Sigmoid colon (tissue), 7 donors: ENCODE measurements around the gene C2CD3. TPM values are rescaled to one million over a fixed set of nuclear protein-coding genes. Genes with fewer than 3 reads are reported as not detected.

Experiments
- DNase-seq: peaks from one replicate; pipeline ENCODE4 v3.0.0-alpha.2; 2019
- H3K27ac ChIP-seq, 4 donors: fragments of 200-600 bp; sonication (generic); one replicate each; pipeline ENCODE4 v1.5.1; 2016 to 2019; ENCODE audit warnings: mild to moderate bottlenecking in 1 of 4
- H3K27me3 ChIP-seq, 3 donors: fragments of 200-600 bp; sonication (generic); one replicate each; pipeline ENCODE4 v1.5.1; 2019; ENCODE audit warnings: mild to moderate bottlenecking in 1 of 3
- H3K36me3 ChIP-seq, 4 donors: fragments of 200-600 bp; sonication (generic); one replicate each; pipeline ENCODE4 v1.5.1; 2016 to 2019
- H3K4me1 ChIP-seq, 4 donors: fragments of 200-600 bp; sonication (generic); one replicate each; pipeline ENCODE4 v1.5.1; 2017 to 2019
- H3K4me3 ChIP-seq, 4 donors: fragments of 200-600 bp; sonication (generic); one replicate each; pipeline ENCODE4 v1.5.1; 2017 to 2019; ENCODE audit warnings: mild to moderate bottlenecking in 2 of 4, moderate library complexity in 1 of 4
- H3K9me3 ChIP-seq, 4 donors: fragments of 200-600 bp in 3 of 4; sonication (generic) in 3 of 4; one replicate each; pipeline versions ENCODE4 v1.5.1 to v1.6.1; 2013 to 2019
- CTCF ChIP-seq, 4 experiments: fragments of 450-650 bp in 3 of 4; fragments of 200-600 bp in 1 of 4; IDR thresholded peaks; one replicate each; pipeline ENCODE4 v1.5.1; 2016 to 2019; ENCODE audit warnings: antibody characterized with exemption in 4 of 4, mild to moderate bottlenecking in 3 of 4, moderate library complexity in 2 of 4
- EP300 ChIP-seq, 4 donors: sonication (generic); formaldehyde crosslinking; IDR thresholded peaks; one replicate each; pipeline ENCODE4 v1.6.1; 2017; ENCODE audit warnings: antibody characterized with exemption in 4 of 4
- POLR2A ChIP-seq, 2 donors: fragments of 450-650 bp; IDR thresholded peaks; one replicate each; pipeline ENCODE4 v1.6.1; 2016; ENCODE audit warnings: antibody characterized with exemption in 2 of 2, mild to moderate bottlenecking in 2 of 2, moderate library complexity in 2 of 2
- POLR2AphosphoS5 ChIP-seq, 4 donors: sonication (generic); formaldehyde crosslinking; IDR thresholded peaks; one replicate each; pipeline ENCODE4 v1.6.1; 2017; ENCODE audit warnings: antibody characterized with exemption in 4 of 4
- WGBS, 2 donors: extraction: QIAGEN DNeasy Blood & Tissue Kit; methylation state at CpG; one replicate each; pipeline ENCODE4 v1.1.7; 2013; 5-methylcytosine and 5-hydroxymethylcytosine counted together
- intact Hi-C: fragments of 100-400 bp; cut with DNase I; formaldehyde crosslinking; loops from one replicate; pipeline ENCODE4 v1.15.1; 2023
- polyA plus RNA-seq, 3 donors: library from polyadenylated mRNA; stranded (reverse); fragments of 200-250 nt; gene quantifications; one replicate each; pipeline ENCODE4 v1.2.3, GENCODE V29; 2013
- total RNA-seq, 4 donors: library from RNA; depleted of rRNA; stranded (reverse); fragments of >200 nt; gene quantifications; one replicate each; pipeline ENCODE4 v1.1.0, GENCODE V29; 2016
- donor health status: healthy with polysubstance abuse.
- donor health status: Bipolar disorder and iron deficiency.
- donor health status: healthy.

The C2CD3 gene
- total and polyA plus RNA-seq, 7 donors, result 6.9 to 29.1 (median 17.2) TPM

GRCh38 chr11:74116719-74117118 lies 54.1 kb downstream of the C2CD3 start:
- H3K27me3 ChIP-seq, result no peaks in the 10 kb centered on the region
- peaks cover 7 to 66% (median 19%) of the 10 kb centered on the region in 4 donors for H3K36me3 ChIP-seq
- H3K4me1 ChIP-seq, result no peaks in the 10 kb centered on the region
- DNase-seq, result no peak
- no peak for TF ChIP-seq POLR2AphosphoS5 (IDR thresholded peaks at IDR 0.05)
- H3K4me3 ChIP-seq, result no peak overlapping the region
- H3K9me3 ChIP-seq, result no peaks in the 10 kb centered on the region
- intact Hi-C loops, result no loop called here
- no peak overlapping the region for H3K27ac ChIP-seq
- WGBS, 2 donors, result 92 to 93% methylated on average over 12 of the region's 12 CpGs

- Histone ChIP-seq H3K9me3 (no peaks in the 10 kb centered on the region), H3K27me3 (no peaks in the 10 kb centered on the region), H3K4me1 (no peaks in the 10 kb centered on the region), H3K27ac (no peak overlapping the region), H3K36me3 (peaks cover 7 to 69% (median 15%) of the 10 kb centered on the region in 4 donors), H3K4me3 (no peak overlapping the region)
- DNase-seq, result no peak
- intact Hi-C loops, result no loop called here
- 93 to 94% methylated on average over 2 of the region's 2 CpGs for WGBS, 2 donors
- no peak for TF ChIP-seq POLR2A (IDR thresholded peaks at IDR 0.05)
- no peak for TF ChIP-seq POLR2AphosphoS5 (IDR thresholded peaks at IDR 0.05)
- TF ChIP-seq CTCF (IDR thresholded peaks at IDR 0.05), result no peak
- no peak for TF ChIP-seq EP300 (IDR thresholded peaks at IDR 0.05)
Measured at GRCh38 chr11:74112877-74113276, 57.9 kb downstream of the C2CD3 start.

GRCh38 chr11:74106124-74106523 lies 64.7 kb downstream of the C2CD3 start:
- Histone ChIP-seq H3K36me3 (peaks cover 0 to 83% (median 11%) of the 10 kb centered on the region in 4 donors), H3K27ac (no peak overlapping the region), H3K9me3 (no peaks in the 10 kb centered on the region), H3K4me1 (no peaks in the 10 kb centered on the region), H3K4me3 (no peak overlapping the region), H3K27me3 (no peaks in the 10 kb centered on the region)
- WGBS, 2 donors, result 97 to 98% methylated on average over 1 of the region's 1 CpG
- intact Hi-C loops, result no loop called here
- no peak for DNase-seq
- no peak for TF ChIP-seq CTCF (IDR thresholded peaks at IDR 0.05)
- TF ChIP-seq POLR2A (IDR thresholded peaks at IDR 0.05), result no peak
- no peak for TF ChIP-seq EP300 (IDR thresholded peaks at IDR 0.05)
- TF ChIP-seq POLR2AphosphoS5 (IDR thresholded peaks at IDR 0.05), result no peak

- intact Hi-C loops, result no loop called here
- no peak for TF ChIP-seq EP300 (IDR thresholded peaks at IDR 0.05)
- DNase-seq, result no peak
- no peak overlapping the region for H3K4me3 ChIP-seq
- no peaks in the 10 kb centered on the region for H3K4me1 ChIP-seq
- no peaks in the 10 kb centered on the region for H3K27me3 ChIP-seq
- no peaks in the 10 kb centered on the region for H3K9me3 ChIP-seq
- no peak overlapping the region for H3K27ac ChIP-seq
- H3K36me3 ChIP-seq, result peaks cover 0 to 96% (median 19%) of the 10 kb centered on the region in 4 donors
Measured at GRCh38 chr11:74102321-74102720, 68.5 kb downstream of the C2CD3 start.

DNA sequence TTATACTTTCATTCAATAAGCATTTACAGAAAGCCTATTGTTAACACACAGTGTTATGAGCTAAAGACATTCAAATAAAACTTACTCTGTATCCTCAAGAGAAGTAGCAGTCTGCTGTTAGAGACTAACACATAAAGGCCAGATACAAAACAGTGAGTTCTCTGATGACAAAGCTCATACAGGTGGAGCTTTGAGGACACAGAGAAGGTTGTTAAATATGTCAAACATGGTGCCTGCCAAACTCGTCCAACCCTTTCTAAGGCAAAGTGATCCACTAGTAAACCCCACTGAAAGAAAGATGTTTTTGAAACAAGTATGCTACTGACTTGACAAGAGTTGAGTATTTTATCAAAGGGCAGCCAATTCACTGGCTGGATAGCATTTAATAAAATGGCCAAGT lies 70.1 kb downstream of the C2CD3 start:
- Histone ChIP-seq H3K27ac (no peak overlapping the region), H3K36me3 (peaks cover 0 to 84% (median 18%) of the 10 kb centered on the region in 4 donors), H3K9me3 (no peaks in the 10 kb centered on the region), H3K4me3 (no peak overlapping the region), H3K4me1 (no peaks in the 10 kb centered on the region), H3K27me3 (no peaks in the 10 kb centered on the region)
- no peak for DNase-seq
- TF ChIP-seq EP300 (IDR thresholded peaks at IDR 0.05), result no peak
- intact Hi-C loops, result no loop called here
- WGBS, 2 donors, result 88 to 89% methylated on average over 1 of the region's 1 CpG

DNA sequence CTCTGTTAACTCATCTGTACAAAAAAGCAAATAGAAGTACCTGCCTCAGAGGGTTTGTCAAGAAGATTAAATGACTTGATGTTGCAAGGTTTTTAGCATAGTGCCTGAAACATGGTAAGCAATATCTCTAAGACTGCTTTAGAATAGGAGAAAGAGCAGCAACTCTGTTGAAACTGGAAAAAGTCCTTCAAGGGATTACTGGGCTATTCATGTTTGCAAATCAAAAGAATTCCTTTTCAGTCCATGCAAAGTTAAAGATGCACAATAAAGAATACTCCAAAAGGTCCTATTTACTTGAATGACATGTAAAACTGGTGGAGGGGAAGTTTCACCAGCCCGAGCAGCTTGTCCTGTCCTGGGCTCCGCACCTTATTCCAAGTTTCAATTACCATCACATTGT lies 70.6 kb downstream of the C2CD3 start:
- DNase-seq, result no peak
- Histone ChIP-seq H3K4me1 (no peaks in the 10 kb centered on the region), H3K27me3 (no peaks in the 10 kb centered on the region), H3K36me3 (peaks cover 0 to 83% (median 16%) of the 10 kb centered on the region in 4 donors), H3K9me3 (no peaks in the 10 kb centered on the region), H3K27ac (no peak overlapping the region), H3K4me3 (no peak overlapping the region)
- intact Hi-C loops, result no loop called here
- WGBS, 2 donors, result 97 to 99% methylated on average over 2 of the region's 2 CpGs
- TF ChIP-seq EP300 (IDR thresholded peaks at IDR 0.05), result no peak
- no peak for TF ChIP-seq POLR2AphosphoS5 (IDR thresholded peaks at IDR 0.05)
- TF ChIP-seq CTCF (IDR thresholded peaks at IDR 0.05), result no peak
- no peak for TF ChIP-seq POLR2A (IDR thresholded peaks at IDR 0.05)
